GM19372 (cell line): ENCODE measurements around the gene ZMIZ1.

Source experiments
- ATAC-seq: cut with Tn5 transposase; IDR thresholded peaks from one replicate; pipeline ENCODE4 v1.9.1; 2021; ENCODE audit warnings: mild to moderate bottlenecking, low read depth, moderate library complexity; ENCODE audit not compliant: unreplicated experiment

ZMIZ1 gene

DNA sequence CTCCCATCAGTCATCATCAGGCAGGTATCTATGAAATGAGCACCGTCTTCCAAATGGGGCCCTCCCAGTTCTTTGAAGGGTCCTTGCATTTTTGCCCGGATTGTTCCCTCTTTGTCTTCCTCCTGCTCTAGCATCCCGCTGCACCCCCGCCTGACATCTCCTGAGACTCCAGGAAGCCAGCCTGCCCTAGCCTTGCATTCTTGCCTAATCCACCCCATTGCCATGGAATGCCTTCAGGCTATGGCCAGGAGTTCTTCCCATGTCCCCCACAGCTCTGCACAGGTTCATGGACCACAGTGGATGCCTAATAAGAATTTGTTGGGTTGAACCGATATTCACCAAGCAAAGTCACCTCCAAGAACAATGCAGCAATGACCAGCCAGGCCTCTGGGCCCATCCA is 62.1 kb downstream of the ZMIZ1 start:
- no peak for ATAC-seq

DNA sequence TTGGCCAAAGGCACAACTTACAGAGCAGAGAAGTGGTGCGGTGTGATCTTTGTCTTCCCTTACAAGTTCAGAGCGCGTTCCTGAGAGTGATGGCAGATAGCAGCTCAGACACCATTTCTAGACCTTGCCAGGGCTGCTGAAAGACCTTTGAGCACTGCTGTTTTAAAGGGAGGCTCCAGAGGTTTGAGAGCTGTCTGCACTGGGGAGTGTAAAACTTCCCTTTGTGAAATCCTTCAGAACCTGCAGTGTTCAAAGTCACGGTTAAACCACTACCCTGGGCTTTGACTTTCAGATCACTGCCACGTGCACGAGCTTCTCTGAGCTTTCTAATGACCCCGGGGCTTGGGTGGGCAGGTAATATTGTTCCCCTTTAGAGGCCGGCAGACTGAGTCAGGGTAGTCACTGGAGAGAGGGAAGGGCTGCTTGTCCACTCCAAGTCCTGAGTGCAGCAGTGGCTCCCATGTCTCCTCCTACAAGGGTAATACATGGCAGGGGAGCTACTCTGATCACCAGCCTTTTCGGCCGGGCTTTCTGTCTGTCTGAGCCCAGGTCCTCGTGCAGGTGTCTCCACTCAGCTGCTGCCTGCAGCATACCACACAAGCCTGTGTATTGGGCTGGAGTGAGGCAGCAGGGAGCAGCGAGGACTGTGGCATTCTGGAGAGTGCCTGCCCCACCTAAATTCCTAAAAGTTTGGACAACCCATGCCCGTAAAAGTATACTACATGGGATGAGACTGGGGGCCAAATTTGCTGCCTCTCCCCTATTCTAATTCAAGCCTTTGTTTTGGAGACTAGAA is 63.3 kb downstream of the ZMIZ1 start:
- ATAC-seq: no peak

DNA sequence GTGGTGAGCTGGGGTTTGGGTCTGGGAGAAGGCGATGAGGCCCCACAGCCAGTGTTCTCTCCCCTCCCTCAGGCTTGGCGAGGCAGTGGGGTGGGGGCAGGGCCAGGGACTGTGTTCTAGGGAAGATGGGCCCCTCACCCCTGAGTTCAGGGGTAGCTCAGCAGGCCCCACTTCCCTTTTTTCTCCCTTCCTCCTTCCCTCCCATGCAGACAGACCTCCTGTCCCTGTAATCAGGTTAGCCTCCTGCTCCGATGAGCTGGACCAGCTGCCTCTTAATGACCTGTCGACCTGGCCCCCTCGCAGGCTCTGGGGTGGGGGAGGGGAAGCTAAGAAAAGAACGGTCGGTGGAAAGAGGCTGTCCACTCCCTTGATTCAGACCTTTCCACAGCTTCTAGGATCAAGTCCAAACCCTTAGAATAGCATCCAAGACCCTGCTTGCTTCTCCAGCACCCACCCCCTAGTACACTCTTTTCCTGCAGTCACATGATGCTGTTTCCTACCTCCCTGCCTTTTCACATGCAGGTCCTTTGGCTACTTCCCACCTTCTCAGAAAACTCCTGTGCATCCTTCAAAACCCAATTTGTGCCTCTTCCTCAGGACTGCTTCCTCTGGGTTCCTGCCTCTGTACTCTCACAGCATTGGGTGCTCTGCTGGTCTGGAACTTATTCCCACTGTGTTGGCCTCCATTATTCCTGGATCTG is 64.1 kb downstream of the ZMIZ1 start:
- no peak for ATAC-seq

DNA sequence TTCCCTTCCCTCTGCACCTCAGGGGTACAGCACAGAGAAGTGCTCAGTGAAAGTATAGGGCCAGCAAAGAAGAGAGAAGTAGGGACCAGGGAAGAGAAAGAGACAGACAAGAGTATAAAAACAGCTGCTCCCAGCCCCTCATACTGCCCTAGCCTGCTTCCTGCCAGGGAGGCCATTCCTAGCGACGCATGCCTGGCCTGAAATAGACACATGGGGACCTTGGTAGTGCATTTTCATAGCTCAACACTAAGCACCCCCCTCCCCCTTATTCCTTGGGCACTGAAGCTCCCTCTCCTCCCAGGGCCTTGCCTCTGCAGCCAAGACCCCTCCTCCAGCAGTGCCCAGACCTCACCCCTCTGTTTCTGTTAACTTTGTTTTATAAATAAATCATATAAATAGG is 64.7 kb downstream of the ZMIZ1 start:
- ATAC-seq: no peak

DNA sequence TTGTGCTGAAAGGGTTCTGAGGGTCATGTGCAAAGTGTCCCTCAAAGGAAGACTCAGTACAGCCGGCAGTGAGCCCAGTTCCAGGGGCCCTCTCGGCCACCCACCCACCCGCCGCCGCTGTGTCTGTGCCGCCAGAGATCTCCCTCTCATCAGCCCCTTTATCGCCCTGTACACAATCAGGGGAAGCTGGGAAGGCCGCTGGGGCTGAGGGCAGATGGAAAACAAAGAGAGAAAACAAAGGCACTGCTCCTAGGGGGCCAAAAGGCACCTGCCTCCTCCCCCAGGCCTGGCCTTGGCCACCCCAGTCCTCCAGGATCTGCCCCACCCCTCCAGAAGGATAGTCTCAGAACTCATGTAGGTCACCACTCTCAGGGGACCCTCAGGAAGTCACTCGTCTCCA is 67.0 kb downstream of the ZMIZ1 start:
- ATAC-seq: no peak

DNA sequence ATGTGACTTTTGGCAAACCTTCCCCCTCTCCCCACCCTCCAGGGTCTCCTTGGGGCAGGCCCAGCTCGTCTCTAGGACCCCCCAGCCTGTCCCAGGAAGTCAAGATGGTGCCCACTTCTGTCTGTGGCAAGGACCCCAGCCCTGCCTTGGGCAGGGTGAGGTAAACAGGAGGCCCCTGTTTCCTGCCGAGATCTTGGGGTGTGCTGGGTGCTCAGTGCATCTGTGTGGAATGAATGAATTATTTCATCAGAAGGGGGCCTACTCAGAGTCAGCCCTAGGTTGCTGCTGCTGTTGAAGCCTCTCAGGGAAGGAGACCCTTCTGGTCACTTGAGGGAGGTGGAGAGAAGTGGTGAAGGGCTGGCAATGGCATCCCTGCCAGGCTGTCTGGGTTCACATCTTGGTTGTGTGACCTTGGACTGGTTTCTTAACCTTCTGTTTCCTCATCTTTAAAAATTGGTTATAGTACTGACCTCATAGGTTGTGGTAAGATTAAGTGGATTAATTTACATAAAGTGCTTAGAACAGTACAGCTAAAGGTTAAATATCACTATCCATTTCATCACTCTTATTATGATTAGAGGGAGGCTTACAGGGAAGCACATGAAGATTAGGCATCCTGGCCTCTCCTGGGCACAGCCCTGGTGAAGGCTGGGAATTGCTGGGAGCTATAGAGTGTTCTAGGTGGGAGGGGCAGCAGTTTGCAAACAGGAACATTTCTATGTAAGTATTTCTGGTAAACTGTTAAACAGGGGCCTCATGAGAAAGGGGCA is 67.7 kb downstream of the ZMIZ1 start:
- no peak for ATAC-seq

DNA sequence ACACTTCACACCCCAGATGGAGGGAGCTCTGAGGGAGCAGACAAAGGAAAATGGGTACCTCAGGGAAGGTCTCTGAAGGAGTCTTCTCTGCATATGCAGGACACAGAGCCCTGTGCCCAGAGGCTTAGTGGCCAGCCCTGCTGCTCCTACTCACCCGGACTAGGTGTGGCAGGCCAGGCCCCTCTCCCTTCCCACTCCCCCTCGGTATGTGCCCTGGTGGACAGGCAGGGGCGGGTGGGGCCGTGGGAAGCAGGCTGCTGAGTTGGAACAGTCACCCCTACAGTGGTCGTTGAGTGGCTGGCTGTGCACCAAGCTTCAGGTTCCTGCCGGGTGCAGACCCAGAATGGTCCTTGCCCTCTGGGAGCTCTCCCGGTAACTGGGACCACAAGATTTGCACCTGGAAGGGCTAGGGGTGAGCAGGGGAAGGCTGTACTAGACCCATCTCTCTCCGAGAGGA is 68.6 kb downstream of the ZMIZ1 start:
- ATAC-seq: peak; percentile 18

DNA sequence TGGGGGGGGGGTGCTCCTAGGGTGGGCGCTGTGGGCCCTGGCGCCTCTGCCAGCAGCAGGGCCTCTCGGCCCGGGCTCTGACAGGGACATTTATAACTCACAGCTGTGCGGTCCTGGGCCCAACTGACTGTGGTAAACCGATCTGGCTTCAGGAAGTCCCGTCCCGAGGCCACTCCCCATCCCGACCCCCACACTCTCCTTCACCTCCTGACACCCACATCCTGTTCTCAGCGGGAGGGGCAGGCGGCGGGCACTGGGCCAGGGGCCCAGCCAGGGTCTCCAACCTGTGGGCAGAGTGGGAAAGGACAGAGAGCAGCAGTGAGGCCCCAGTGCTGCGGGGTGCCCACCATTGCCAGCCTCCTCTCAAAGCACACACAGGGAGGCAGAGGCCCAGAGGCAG is 69.1 kb downstream of the ZMIZ1 start:
- peak; percentile 70 for ATAC-seq

DNA sequence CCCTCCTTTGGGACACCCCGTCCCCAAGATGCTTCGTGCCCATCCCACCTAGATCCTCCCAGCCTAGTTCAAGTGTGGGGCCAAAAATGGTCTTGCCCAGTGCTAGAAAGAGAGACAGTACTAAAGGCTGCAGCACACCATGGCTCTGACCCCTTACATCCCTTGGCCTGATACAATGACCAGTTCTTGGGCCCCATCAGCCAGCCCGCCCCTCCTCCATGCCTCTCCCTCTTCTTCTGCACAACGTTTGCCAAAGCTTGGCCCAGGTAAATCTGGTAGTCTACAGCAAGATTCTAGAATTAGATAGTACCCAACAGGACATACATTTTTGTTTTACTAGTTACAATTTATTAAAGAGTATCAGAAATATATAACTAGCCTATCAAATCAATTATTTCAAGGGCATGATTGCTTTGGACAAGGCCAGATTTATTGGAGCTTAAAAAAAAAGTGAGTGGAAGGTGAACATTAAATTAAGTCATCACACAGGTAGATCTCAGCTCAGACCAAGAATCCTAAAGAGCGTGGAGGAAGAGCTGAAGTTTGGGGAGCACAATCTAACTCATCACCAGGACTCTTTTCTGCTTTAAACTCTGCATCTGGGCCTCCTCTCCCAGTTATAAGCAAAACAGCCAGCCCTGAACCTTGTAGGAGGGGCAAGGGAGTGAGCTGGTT is 69.8 kb downstream of the ZMIZ1 start:
- ATAC-seq: no peak

DNA sequence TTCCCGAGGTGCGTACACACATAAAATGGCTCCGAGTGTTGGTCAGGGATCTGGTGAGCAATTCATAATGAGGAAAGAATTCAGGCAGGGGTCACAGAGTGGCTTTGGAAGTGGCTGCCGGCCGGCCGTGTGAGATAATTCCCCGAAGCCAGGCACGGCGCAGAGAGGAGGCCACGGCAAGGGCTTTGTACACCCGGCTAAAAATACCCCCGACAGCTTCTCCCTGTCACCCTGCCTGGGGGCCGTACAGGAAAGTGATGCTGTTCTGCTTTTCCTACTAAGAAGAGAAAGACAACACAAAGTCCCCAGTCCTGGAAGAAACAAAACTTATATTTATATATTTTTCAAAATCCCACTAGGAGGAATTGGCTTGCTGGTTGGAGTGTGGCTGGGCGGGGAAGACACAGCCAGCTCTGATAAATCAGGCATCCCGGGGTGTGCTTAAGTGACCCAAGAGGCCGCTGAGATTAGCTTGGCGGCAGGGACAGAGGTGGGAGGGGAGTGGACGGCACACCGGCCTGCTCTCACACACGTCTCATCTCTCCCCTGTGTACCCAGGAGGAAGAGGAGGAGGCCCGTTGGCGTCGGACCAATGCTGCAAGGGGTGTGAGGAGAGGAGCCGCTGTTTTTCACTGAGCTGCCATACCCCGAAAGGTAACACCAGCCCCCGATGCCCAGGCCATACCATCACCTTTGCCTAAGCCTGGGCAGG is 70.5 kb downstream of the ZMIZ1 start:
- ATAC-seq: no peak

DNA sequence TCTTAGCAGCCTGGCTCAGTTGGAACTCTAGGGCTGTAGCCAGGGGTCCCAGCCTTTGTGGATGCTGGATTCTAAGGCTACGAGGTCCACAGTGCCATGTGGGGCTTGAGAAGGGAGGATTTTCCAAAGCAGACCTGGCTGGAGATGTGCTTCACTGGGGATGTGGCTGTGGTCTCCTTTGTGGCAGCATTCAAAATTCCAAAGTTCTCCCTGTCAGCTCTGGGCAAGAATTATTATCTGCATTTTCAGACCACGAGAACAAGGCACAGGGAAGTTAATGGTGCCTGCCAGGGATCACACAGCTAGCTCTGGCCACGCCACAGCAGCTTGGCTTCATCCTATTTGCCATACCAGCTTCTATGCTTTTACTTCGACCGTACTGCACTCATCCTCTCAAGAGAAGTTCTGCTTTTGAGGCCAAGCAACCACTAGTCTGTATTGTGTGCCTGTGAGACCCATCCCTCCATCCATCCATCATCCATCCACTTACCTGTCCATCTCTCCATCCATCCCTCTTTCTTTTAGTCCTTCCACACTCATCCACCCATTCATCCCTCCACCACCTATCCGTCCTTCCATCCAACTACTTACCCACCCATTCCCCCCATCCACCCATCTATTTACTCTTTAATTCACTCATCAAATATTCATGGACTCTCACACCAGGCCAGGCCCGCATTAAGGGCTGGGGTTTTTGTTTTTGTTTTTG is 71.5 kb downstream of the ZMIZ1 start:
- ATAC-seq: no peak

DNA sequence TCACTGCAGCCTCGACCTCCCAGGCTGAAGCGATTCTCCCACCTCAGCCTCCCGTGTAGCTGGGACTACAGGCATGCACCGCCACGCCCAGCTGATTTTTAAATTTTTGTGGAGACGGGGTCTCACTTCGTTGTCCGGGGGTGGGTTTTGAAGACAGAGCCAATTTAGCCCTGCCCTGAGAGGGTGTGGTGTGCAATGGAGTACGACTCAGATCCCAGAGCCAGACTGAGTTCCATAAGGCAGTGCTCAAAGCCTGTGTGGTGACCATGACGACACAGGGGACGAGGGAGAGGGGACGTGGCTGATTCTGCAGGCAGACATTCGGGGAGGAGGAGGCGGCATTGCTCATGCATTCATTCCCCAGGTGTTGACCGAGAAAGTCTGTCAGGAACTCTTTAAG is 72.1 kb downstream of the ZMIZ1 start:
- ATAC-seq: no peak

DNA sequence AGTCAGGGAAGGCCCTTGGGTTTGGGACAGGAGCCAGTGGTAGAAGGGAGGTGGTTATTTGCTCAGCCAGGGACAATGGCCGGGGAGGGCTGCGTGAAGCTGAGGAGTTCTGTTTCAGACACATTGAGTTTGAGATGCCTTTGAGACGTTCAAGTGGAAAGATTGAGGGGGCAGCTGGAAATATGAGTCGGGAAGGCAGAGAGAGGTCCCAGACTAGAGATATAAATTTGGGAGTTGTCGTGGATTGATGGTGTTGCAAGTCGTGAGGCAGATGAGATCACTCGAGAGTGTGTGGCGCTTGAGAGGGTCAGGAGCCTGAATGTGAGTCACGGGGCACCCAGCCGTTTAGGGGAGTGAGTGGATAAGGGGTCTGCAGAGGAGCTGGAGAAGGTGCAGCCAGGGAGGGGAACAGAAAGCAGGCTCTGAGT is 73.3 kb downstream of the ZMIZ1 start:
- no peak for ATAC-seq

DNA sequence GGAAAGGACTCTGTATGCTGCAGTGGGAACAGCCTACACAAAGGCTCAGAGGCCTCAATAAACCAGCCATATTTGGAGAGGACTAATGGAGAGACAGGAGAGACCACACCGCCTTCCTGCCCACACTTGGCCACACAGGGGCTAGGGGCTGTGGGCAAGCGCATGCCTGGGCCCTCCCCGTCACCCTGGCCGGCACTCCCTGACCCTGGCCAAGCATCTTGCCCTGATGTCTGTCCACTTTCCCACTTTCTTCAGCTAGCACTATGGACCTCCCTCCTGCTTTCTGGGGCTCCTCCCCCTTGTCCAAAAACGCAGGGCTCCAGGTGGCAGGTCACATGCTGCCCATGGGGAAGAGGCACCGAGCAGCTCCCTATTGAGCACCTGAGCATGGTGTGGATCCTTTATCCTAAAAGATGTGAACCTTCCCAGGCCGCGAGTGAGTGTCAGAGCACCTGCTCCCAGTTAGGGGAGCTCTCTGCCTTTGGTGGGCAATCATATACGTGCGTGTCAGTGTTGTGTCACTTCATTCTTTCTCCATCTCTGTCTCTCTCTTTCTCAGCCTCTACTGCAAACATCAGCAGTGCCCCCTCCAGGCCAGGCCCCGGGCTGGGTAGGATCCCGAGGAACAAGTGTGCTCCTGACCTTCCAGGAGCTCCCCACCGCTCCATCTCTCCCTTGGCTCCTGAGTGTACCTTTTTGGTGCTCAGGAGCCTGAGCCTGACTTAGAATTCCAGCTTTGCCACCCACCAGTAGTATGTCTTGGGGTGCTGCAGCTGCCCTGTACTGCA is 74.0 kb downstream of the ZMIZ1 start:
- no peak for ATAC-seq

DNA sequence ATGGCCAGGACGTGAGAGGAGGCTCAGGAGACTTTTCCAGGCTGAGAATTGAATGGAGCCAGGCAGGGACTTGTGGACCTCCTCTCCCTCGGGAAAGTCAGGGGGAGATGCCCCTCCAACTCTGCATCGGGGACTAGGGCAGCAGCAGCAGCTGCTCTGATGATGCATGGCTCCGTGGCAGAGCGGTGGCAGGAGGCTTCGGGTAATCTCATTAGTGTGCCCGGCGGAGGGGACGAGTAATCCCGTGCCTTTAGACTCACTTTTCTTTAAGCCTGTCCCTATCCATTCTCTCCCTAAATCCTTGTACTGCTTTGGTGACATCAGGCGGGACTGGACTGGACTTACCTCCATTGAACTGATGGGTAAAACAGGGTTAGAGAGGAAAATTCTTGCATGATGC is 75.1 kb downstream of the ZMIZ1 start:
- no peak for ATAC-seq

DNA sequence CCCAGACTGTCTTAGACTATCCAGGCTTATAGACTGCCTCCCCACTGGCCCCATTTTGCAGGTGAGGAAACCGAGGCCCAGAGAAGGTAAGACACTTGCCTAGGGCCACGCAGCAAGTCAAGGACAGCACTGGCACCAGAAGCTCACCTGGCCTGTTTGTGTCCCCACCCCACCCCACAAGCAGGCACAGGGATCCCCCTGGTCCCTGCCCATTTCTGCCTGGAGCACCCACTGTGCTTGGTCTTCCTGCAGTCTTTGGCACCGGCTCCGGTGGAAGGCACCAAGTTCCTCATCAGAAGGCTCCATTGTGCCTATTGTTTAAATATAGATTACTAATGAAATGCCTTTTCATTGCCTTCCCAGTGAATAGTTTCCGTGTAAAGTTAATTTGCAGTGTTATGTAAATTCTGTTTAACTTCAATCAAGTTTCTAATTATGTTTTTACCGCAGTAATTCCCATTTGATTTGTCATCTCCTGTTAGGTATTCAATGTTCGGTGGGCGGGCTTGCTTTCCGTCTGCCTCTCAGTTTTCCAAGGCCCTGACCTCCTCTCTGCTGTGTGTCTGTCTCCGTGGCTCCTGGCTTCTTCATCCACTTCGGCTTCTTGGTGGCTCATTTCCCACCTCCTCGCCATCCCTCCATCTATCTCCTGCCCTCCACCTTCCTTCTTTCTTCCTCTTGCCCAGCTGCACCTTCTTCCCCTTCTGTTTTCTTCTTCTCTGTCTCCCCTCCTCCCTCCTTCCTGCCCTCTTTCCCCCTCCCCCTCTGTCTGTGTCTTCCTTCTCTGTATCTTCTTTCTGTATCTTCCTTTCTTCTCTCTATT is 75.8 kb downstream of the ZMIZ1 start:
- ATAC-seq: no peak

DNA sequence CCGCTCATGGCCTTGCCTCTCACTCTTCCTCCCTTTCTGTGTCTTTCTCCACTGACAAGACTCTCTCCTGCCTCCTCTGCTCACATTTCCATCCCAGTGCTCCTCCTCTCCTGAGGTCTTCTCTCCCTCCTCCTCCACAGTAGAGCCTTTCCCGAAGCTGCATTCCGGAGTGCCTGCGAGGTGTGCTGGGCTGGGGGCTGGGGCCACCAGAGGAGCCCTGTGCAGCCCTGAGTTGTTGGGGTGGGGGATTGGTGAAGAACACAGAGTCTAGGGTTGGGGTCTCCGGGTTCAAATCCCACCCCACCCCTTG is 76.4 kb downstream of the ZMIZ1 start:
- no peak for ATAC-seq
